Upper lobe of left lung (tissue), 6 donors: ENCODE measurements around the gene KIF18B. TPM values are rescaled to one million over a fixed set of nuclear protein-coding genes. Genes with fewer than 3 reads are reported as not detected.

Experiments used
- ATAC-seq, 2 donors: fragments of 200-7000 bp; cut with Tn5 transposase; one replicate each; pipeline ENCODE4 v1.9.1; 2022; ENCODE audit warnings: mild to moderate bottlenecking in 2 of 2, moderate library complexity in 2 of 2; ENCODE audit not compliant: low FRiP score in 2 of 2
- DNase-seq, 2 donors: peaks; one replicate each; pipeline ENCODE4 v3.0.0-alpha.2; 2019 to 2020
- H3K27ac ChIP-seq, 4 donors: fragments of 200-600 bp; sonication (generic); one replicate each; pipeline ENCODE4 v1.5.1; 2016 to 2019
- H3K27me3 ChIP-seq, 4 donors: fragments of 200-600 bp; sonication (generic); one replicate each; pipeline ENCODE4 v1.5.1; 2017 to 2019
- H3K36me3 ChIP-seq, 4 donors: fragments of 200-600 bp; sonication (generic); one replicate each; pipeline ENCODE4 v1.5.1; 2016 to 2019
- H3K4me1 ChIP-seq, 4 donors: fragments of 200-600 bp; sonication (generic); one replicate each; pipeline ENCODE4 v1.5.1; 2018 to 2019
- H3K4me3 ChIP-seq, 4 donors: fragments of 200-600 bp; sonication (generic); one replicate each; pipeline ENCODE4 v1.5.1; 2017 to 2019; ENCODE audit warnings: mild to moderate bottlenecking in 2 of 4, moderate library complexity in 1 of 4
- H3K9me3 ChIP-seq, 4 donors: fragments of 200-600 bp; sonication (generic); one replicate each; pipeline ENCODE4 v1.5.1; 2018 to 2019
- CTCF ChIP-seq, 6 experiments: fragments of 450-650 bp in 4 of 6; fragments of 200-600 bp in 2 of 6; sonication (generic) in 2 of 6; IDR thresholded peaks; one replicate each; pipeline ENCODE4 v1.5.1; 2016 to 2019; ENCODE audit warnings: antibody characterized with exemption in 6 of 6
- EP300 ChIP-seq, 4 donors: sonication (generic); formaldehyde crosslinking; IDR thresholded peaks; one replicate each; pipeline ENCODE4 v1.5.1; 2017; ENCODE audit warnings: antibody characterized with exemption in 4 of 4, control low read depth in 2 of 4
- POLR2A ChIP-seq, 4 donors: fragments of 450-650 bp; IDR thresholded peaks; one replicate each; pipeline ENCODE4 v1.5.1; 2016 to 2017; ENCODE audit warnings: antibody characterized with exemption in 4 of 4, mild to moderate bottlenecking in 2 of 4
- POLR2AphosphoS5 ChIP-seq, 2 donors: sonication (generic); formaldehyde crosslinking; IDR thresholded peaks; one replicate each; pipeline ENCODE4 v1.5.1; 2017; ENCODE audit warnings: antibody characterized with exemption in 2 of 2
- WGBS, 2 donors: methylation state at CpG; one replicate each; pipeline ENCODE4 v1.1.5; 2017 to 2018; 5-methylcytosine and 5-hydroxymethylcytosine counted together
- total RNA-seq, 6 donors: library from RNA; depleted of rRNA in 4 of 6; stranded (reverse); fragments of >200 nt in 4 of 6; gene quantifications; one replicate each; pipeline versions ENCODE4 v1.1.0 to v1.2.1, GENCODE V29; 2016 to 2021
- donor health status: DM: no; HTN: no; CAD: no; lungs with moderate emphysema.
- donor health status: DM: no; HTN: yes; CAD: no; lungs with severe emphysema.

KIF18B gene
- total RNA-seq, 6 donors from 2014 or later = 0.49 to 2.9 (median 1.3) TPM

GRCh38 chr17:44981221-44981968 lies 33.8 kb upstream of the KIF18B start:
- TF ChIP-seq CTCF (IDR thresholded peaks at IDR 0.05) (no peak), POLR2A (IDR thresholded peaks at IDR 0.05) (no peak), EP300 (IDR thresholded peaks at IDR 0.05) (no peak), POLR2AphosphoS5 (IDR thresholded peaks at IDR 0.05) (no peak)
- Histone ChIP-seq H3K9me3 (no peaks in the 10 kb centered on the region), H3K27me3 (no peaks in the 10 kb centered on the region), H3K27ac (no peak overlapping the region), H3K4me1 (peaks cover 0 to 15% (median 6%) of the 10 kb centered on the region in 4 donors), H3K4me3 (no peak overlapping the region), H3K36me3 (no peaks in the 10 kb centered on the region)
- no peak for ATAC-seq
- 28 to 34% methylated on average over 12 of the region's 12 CpGs for WGBS, 2 donors
- DNase-seq = peak in 1 of 2 donors; percentile 26

- 38% methylated on average over 9 of the region's 9 CpGs for WGBS, 2 donors
- DNase-seq = no peak
- H3K27ac ChIP-seq = no peak overlapping the region
- no peak for ATAC-seq
- no peak overlapping the region for H3K4me3 ChIP-seq
- no peak for TF ChIP-seq POLR2A (IDR thresholded peaks at IDR 0.05)
- TF ChIP-seq POLR2AphosphoS5 (IDR thresholded peaks at IDR 0.05) = peak in 1 of 2 donors; percentile 39
- H3K4me1 ChIP-seq = peaks cover 0 to 15% (median 6%) of the 10 kb centered on the region in 4 donors
- H3K9me3 ChIP-seq = no peaks in the 10 kb centered on the region
- H3K27me3 ChIP-seq = no peaks in the 10 kb centered on the region
- no peaks in the 10 kb centered on the region for H3K36me3 ChIP-seq
Measured at GRCh38 chr17:44979426-44979995, 31.9 kb upstream of the KIF18B start.

- Histone ChIP-seq H3K4me1 (peaks cover 0 to 15% (median 6%) of the 10 kb centered on the region in 4 donors), H3K4me3 (no peak overlapping the region), H3K27me3 (no peaks in the 10 kb centered on the region), H3K36me3 (no peaks in the 10 kb centered on the region), H3K27ac (no peak overlapping the region), H3K9me3 (no peaks in the 10 kb centered on the region)
- TF ChIP-seq CTCF (IDR thresholded peaks at IDR 0.05) = no peak
- no peak for TF ChIP-seq EP300 (IDR thresholded peaks at IDR 0.05)
- TF ChIP-seq POLR2A (IDR thresholded peaks at IDR 0.05) = no peak
- no peak for TF ChIP-seq POLR2AphosphoS5 (IDR thresholded peaks at IDR 0.05)
- 86 to 93% methylated on average over 5 of the region's 5 CpGs for WGBS, 2 donors
- DNase-seq (no peak), ATAC-seq (no peak)
Measured at GRCh38 chr17:44978807-44979206, 31.2 kb upstream of the KIF18B start.

GRCh38 chr17:44977814-44978550 lies 30.4 kb upstream of the KIF18B start:
- no peaks in the 10 kb centered on the region for H3K9me3 ChIP-seq
- 65 to 73% methylated on average over 7 of the region's 7 CpGs for WGBS, 2 donors

GRCh38 chr17:44977065-44977464 lies 29.5 kb upstream of the KIF18B start:
- 56 to 88% methylated on average over 1 to 3 of the region's 3 CpGs for WGBS, 2 donors
- ATAC-seq = no peak
- no peak for TF ChIP-seq POLR2A (IDR thresholded peaks at IDR 0.05)
- TF ChIP-seq POLR2AphosphoS5 (IDR thresholded peaks at IDR 0.05) = no peak
- no peak for TF ChIP-seq CTCF (IDR thresholded peaks at IDR 0.05)
- no peak for TF ChIP-seq EP300 (IDR thresholded peaks at IDR 0.05)
- no peaks in the 10 kb centered on the region for H3K36me3 ChIP-seq
- H3K27me3 ChIP-seq = no peaks in the 10 kb centered on the region
- no peak overlapping the region for H3K27ac ChIP-seq
- no peak overlapping the region for H3K4me3 ChIP-seq
- H3K4me1 ChIP-seq = peaks cover 0 to 15% (median 6%) of the 10 kb centered on the region in 4 donors
- H3K9me3 ChIP-seq = no peaks in the 10 kb centered on the region
- no peak for DNase-seq

More at GRCh38 chr17:44977814-44978550, 30.4 kb upstream of the KIF18B start:
- Histone ChIP-seq H3K4me1 (peaks cover 0 to 15% (median 6%) of the 10 kb centered on the region in 4 donors), H3K36me3 (no peaks in the 10 kb centered on the region), H3K27ac (no peak overlapping the region), H3K27me3 (no peaks in the 10 kb centered on the region), H3K4me3 (no peak overlapping the region)
- TF ChIP-seq POLR2AphosphoS5 (IDR thresholded peaks at IDR 0.05) = no peak
- ATAC-seq = no peak
- no peak for DNase-seq
